Progenitor cell of endocrine pancreas (in vitro differentiated cells): ENCODE data around the gene KNDC1. TPM values are rescaled to one million over a fixed set of nuclear protein-coding genes. Genes with fewer than 3 reads are reported as not detected.

Experiments used
- DNase-seq: peaks from one replicate; pipeline ENCODE4 v3.0.0; 2021; ENCODE audit warnings: low spot score; ENCODE audit not compliant: unreplicated experiment
- H3K27ac Mint-ChIP-seq: 2 replicates; pipeline ENCODE4 v1.8.0; 2021; ENCODE audit warnings: mild to moderate bottlenecking, moderate library complexity, mixed read lengths
- H3K27me3 Mint-ChIP-seq: 2 replicates; pipeline ENCODE4 v1.8.0; 2021; ENCODE audit warnings: mixed read lengths
- H3K36me3 Mint-ChIP-seq: 2 replicates; pipeline ENCODE4 v1.8.0; 2022; ENCODE audit warnings: mixed read lengths; ENCODE audit not compliant: insufficient read depth
- H3K4me1 Mint-ChIP-seq: 2 replicates; pipeline ENCODE4 v1.8.0; 2021; ENCODE audit warnings: low read depth, mixed read lengths
- H3K4me3 Mint-ChIP-seq: 2 replicates; pipeline ENCODE4 v1.8.0; 2021; ENCODE audit warnings: low read depth, mild to moderate bottlenecking, moderate library complexity, mixed read lengths
- H3K9me3 Mint-ChIP-seq: 2 replicates; pipeline ENCODE4 v1.8.0; 2021; ENCODE audit warnings: low read depth, mixed read lengths
- CTCF ChIP-seq: fragments of 200-600 bp; sonication (generic); IDR thresholded peaks from one replicate; pipeline ENCODE4 v1.5.0; 2021; ENCODE audit warnings: antibody characterized with exemption, mild to moderate bottlenecking; ENCODE audit not compliant: unreplicated experiment
- total RNA-seq: library from RNA; stranded (reverse); gene quantifications from 2 replicates; pipeline ENCODE4 v1.2.1, GENCODE V29; 2021

KNDC1 gene
- total RNA-seq, 1 donor from 2014 or later, result 14.2 TPM

DNA sequence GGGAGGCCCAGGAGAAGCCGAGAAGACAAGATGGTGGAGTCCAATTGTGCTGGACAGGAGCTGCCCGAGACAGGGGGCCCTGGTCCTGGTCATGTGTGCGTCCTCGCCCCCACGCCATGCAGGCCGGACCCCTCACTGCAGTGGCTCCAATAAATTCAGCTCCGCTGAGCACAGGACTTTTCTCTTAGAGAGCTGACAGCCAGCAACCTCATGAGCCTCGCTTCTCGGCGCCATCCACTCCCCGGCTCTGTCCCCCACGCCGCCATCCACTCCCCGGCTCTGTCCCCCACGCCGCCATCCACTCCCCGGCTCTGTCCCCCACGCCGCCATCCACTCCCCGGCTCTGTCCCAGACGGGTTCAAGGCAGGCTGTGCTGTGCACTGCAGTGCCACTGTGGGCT, 67.2 kb downstream of the KNDC1 start:
- Mint-ChIP-seq H3K9me3 (no peaks in the 10 kb centered on the region), H3K4me1 (peaks cover 2% of the 10 kb centered on the region), H3K27me3 (peaks cover 66% of the 10 kb centered on the region), H3K36me3 (no peaks in the 10 kb centered on the region), H3K4me3 (no peak overlapping the region), H3K27ac (no peak overlapping the region)
- DNase-seq, result no peak
- TF ChIP-seq CTCF, result no peak

DNA sequence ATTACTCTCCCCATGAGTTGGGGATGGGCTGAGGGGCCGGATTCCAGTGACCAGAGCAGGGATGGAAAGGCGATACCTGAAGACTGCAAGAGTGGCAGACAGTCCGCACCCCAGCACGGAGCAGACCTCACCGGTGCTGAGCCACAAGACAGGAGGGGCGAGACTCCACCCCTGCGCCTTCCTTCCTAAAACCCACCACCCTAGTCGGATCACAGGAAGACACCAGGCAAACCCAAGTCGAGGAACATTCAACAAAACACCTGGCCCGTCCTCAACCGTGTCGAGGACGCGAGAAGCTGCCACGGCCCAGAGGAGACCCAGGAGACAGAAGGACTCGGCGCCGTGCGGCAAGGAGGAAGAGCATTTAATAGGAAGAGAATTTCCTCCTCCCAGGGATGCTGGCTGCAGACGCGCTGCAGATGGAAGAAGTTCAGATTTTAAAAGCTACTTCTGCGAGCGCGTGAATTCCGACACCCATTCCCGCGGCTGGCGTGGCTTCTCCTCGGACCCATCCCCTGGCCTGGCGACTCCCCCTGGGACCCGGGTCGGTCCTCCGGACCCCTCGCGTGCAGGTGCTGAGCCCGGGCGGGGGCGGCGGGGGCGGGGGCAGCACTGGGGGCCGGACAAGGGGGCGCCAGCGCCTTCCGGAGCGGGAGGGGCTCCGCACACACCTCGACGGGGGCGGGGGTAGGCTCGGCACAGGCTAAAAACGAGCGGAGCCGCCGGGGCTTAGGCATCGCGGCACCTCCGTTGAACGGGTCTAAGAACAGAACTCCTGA, 69.4 kb downstream of the KNDC1 start:
- Mint-ChIP-seq H3K4me3 (peak overlapping the region; percentile 57), H3K9me3 (no peaks in the 10 kb centered on the region), H3K27me3 (peaks cover 78% of the 10 kb centered on the region), H3K4me1 (peaks cover 2% of the 10 kb centered on the region), H3K36me3 (no peaks in the 10 kb centered on the region), H3K27ac (no peak overlapping the region)
- no peak for DNase-seq
- TF ChIP-seq CTCF, result no peak

- TF ChIP-seq CTCF, result no peak
- peak within 1 kb of the TSS; percentile 57 for H3K4me3 Mint-ChIP-seq
- no peak within 1 kb of the TSS for H3K27ac Mint-ChIP-seq
- H3K27me3 Mint-ChIP-seq, result peaks cover 80% of the 10 kb centered on the region
- no peaks in the 10 kb centered on the region for H3K36me3 Mint-ChIP-seq
- DNase-seq, result no peak
- peaks cover 2% of the 10 kb centered on the region for H3K4me1 Mint-ChIP-seq
- no peaks in the 10 kb centered on the region for H3K9me3 Mint-ChIP-seq
Observed at GRCh38 chr10:133230044-133230361, 70.0 kb downstream of the KNDC1 start, which contains the start of gene UTF1. Gene UTF1 (plus strand): TSS chr10:133230217. CDS start chr10:133230289, 72 bp downstream.

DNA sequence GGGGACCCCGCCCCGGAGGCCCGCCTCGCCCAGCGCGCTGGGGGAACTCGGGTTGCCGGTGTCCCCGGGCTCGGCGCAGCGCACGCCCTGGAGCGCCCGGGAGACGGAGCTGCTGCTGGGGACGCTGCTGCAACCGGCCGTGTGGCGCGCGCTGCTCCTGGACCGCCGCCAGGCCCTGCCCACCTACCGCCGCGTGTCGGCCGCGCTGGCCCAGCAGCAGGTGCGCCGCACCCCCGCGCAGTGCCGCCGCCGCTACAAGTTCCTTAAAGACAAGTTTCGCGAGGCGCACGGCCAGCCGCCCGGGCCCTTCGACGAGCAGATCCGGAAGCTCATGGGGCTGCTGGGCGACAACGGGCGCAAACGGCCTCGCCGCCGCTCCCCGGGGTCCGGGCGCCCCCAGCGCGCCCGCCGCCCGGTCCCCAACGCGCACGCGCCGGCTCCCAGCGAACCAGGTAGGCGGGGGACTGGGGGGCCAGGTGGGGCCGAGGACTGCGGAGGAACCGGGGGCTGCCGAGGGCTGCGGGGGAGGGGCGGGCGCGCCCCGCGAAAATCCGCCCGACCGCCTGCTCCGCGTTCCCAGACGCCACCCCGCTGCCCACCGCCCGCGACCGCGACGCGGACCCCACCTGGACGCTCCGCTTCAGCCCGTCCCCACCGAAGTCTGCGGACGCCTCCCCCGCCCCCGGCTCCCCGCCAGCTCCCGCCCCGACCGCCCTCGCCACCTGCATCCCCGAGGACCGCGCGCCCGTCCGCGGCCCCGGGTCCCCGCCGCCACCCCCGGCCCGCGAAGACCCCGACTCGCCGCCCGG, 70.6 kb downstream of the KNDC1 start:
- Mint-ChIP-seq H3K27ac (no peak overlapping the region), H3K36me3 (no peaks in the 10 kb centered on the region), H3K4me1 (peaks cover 2% of the 10 kb centered on the region), H3K27me3 (peaks cover 77% of the 10 kb centered on the region), H3K4me3 (no peak overlapping the region), H3K9me3 (no peaks in the 10 kb centered on the region)
- no peak for DNase-seq
- no peak for TF ChIP-seq CTCF

DNA sequence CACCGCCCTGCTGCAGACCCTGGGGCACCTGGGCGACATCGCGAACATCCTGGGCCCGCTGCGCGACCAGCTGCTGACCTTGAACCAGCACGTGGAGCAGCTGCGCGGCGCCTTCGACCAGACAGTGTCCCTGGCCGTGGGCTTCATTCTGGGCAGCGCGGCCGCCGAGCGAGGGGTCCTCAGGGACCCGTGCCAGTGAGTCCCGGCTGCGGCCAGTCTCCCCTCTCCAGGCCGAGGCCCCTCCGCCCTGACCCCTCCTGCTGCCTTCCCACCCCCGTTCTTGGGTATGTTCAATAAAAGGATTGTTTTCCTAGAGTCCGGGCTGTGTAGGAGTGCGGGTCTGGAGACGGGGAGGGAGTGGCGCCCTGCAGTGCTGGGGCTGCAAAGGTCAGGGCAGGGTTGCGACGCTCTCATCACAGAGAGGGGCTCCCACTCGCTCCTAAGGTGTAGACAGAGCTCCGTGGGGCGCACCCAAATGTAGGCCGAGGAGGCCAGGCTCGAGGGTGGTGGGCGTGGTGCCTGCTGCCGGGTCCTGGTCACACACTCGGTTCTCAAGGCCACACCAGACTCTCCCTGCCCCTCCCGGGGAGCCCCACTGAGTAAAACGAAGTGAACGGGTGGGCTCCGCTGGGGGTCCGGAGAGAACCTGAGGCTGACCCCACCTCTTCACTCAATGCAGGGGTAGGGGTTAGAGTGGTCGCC, 71.4 kb downstream of the KNDC1 start:
- no peaks in the 10 kb centered on the region for H3K36me3 Mint-ChIP-seq
- no peak for TF ChIP-seq CTCF
- peaks cover 2% of the 10 kb centered on the region for H3K4me1 Mint-ChIP-seq
- H3K9me3 Mint-ChIP-seq, result no peaks in the 10 kb centered on the region
- no peak for DNase-seq
- peaks cover 73% of the 10 kb centered on the region for H3K27me3 Mint-ChIP-seq
- no peak overlapping the region for H3K27ac Mint-ChIP-seq
- peak overlapping the region; percentile 31 for H3K4me3 Mint-ChIP-seq
